Omental fat pad (tissue), 4 donors: ENCODE results near the gene NLE1. TPM values are rescaled to one million over a fixed set of nuclear protein-coding genes. Genes with fewer than 3 reads are reported as not detected.
"Not testable (repeated sequence)": the region's sequence is repeated elsewhere in the genome, so short reads cannot be mapped to it uniquely, and the experiment has no call there.

Experiments
- ATAC-seq: fragments of 150-250 bp; one replicate; pipeline ENCODE4 v1.9.1; 2016; ENCODE audit warnings: mild to moderate bottlenecking, moderate library complexity; ENCODE audit not compliant: low FRiP score
- DNase-seq: peaks from one replicate; pipeline ENCODE4 v3.0.0-alpha.2; 2019; ENCODE audit warnings: low spot score
- CTCF ChIP-seq, 3 donors: fragments of 450-650 bp; IDR thresholded peaks; one replicate each; pipeline ENCODE4 v1.5.1; 2016 to 2017; ENCODE audit warnings: antibody characterized with exemption in 3 of 3, mild to moderate bottlenecking in 3 of 3, moderate library complexity in 2 of 3
- total RNA-seq, 4 donors: library from RNA; depleted of rRNA; stranded (reverse); fragments of >200 nt; gene quantifications; one replicate each; pipeline ENCODE4 v1.1.0, GENCODE V29; 2016

Gene NLE1
- total RNA-seq, 4 donors from 2014 or later = 12.1 to 31.3 (median 14.6) TPM

- no peak for TF ChIP-seq CTCF (IDR thresholded peaks at IDR 0.05)
- no peak for ATAC-seq
- DNase-seq = no peak
Observed at GRCh38 chr17:35094902-35095301, 47.2 kb downstream of the NLE1 start.

DNA sequence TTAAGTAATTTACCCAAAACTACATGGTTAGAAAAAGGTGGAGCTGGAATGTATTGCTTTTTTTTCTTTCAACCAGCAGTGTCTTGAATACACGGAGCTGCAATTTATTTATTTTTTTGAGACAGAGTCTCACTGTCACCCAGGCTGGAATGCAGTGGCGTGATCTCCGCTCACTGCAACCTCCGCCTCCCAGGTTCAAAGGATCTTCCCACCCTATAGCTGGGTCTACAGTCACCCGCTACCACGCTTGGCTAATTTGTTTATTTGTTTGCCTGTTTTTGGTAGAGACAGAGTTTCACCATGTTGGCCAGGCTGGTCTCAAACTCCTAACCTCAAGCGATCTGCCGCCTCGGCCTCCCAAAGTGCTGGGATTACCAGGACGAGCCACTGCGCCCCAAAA is 51.4 kb downstream of the NLE1 start:
- not testable (repeated sequence) for DNase-seq, ATAC-seq

DNA sequence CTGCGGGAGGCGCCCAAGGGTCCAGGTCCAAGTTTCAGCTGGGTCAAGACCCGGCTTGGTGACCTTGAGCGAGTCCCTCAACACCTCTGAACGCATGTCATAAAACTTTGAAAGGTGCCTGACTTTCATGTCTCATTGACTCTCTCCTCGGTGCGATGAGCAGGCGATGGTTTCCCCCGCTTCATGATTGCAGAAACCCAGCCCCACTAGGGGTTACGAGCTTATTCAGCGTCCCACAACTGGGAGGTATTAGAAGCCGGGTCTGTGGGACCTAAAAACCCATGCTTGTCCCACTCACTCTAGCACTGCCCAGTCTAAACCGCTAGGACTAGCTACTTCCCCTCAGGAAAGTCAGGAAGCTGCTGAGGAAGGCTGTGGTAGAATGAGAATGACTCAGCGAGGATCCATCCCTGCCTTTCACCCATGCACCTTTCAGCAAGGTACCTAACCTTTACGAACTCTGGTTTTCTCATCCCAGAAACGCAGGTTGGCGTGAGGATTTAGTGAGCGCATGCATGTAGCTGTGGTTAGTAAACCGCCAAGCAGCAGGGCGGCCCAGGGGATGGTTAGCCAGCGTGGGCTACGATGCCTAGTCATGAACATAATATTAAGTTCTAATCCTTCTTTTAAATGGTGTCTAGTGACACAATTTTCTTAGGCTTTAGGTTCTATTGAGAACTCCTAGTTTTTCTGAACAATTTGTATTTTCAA is 52.4 kb downstream of the NLE1 start:
- no peak for TF ChIP-seq CTCF (IDR thresholded peaks at IDR 0.05)
- ATAC-seq (peak; percentile 56), DNase-seq (no peak)

DNA sequence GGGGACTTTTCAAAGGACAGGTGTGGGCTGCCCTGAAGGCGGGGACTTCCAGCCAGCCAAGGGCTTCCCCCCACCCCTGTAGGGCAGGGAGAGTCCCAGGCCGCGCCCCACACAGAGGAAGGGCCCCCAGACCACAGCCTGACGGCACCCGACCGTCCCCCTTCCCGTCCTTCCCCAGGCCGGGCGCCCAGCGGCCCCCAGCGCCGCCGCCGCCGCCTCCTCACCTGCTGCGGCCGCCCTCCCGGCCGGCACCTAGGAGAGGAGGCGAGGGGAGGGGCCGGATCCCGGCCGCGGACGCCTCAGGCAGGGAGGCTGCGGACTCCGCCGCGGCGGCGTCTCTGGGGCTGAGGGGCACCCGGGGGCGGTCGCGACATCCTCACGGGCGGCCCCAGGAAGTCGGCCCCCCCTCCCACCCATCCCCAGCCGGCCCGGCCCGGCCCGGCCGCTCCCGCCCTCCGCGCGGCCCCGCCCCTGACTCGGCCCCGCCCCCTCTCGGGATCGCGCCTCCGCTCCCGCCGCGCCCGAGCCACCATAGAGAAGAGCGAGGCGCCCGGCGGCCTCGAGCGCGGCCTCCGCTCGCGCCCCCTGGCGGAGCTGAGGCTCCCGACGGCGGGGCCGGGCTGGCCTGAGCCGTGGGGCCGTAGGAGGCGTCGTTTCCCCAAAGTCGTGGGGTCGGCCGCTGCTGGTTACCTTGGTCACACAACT is 53.1 kb downstream of the NLE1 start:
- ATAC-seq (peak; percentile 96), DNase-seq (peak; percentile 65)
- TF ChIP-seq CTCF (IDR thresholded peaks at IDR 0.05) = peak in 2 of 3 donors; percentile 39 to 79

DNA sequence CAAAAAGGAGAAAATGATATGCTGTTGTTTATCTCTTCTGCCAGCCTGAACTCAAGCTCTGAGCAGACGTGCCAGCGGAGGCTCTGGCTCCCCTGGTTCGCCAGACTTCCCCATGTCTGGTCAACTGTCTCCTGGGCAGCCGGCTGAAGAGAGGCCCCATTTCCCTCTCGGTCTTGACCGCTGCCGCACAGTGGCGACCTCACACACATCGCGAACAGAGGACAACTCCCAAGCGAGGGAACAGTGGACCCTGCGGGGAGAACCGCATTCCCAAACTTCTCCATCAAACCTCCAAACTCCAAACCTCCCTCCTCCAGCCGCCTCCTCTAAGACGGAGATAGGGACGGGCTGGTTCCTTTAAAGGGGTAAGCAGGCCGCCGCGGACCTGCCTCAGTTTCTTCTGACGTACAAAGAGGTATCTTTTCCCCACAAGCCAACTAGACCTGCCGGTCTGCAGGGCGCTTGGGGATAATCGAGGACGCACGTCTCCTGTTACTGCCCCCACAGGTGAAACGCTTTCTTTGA is 53.7 kb downstream of the NLE1 start:
- peak; percentile 32 for ATAC-seq
- DNase-seq = no peak
- TF ChIP-seq CTCF (IDR thresholded peaks at IDR 0.05) = no peak

DNA sequence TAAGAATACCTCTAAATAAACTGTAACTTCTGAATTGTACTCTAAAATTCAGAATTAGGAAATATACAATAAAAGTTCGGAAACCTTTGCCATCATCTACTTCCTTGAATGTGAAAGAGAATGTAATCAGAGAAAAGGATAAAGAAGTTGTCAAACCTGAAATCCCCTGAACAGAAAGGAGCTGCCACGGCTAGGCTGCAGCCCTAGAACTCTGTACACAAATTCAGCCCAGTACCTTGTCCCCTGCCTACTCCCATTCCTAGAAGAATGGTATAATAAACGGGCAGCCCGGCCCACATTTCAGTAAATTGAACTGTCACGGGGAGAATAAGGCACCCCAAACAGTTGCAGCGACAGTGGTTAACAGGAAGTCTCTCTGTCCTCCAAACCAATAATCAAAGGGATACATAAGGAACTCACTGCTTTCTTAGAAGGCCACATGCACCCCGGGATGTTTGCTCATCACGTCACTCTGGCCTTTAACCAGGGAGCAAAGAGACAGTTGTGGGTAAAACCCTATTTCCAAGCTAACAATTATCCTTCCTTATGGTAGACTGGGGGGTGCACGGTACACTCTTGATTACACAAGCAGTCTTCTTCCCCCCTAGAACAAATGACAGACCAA is 54.3 kb downstream of the NLE1 start:
- DNase-seq (no peak), ATAC-seq (no peak)
- no peak for TF ChIP-seq CTCF (IDR thresholded peaks at IDR 0.05)

GRCh38 chr17:35086931-35087573 is 55.1 kb downstream of the NLE1 start:
- DNase-seq (no peak), ATAC-seq (no peak)
- TF ChIP-seq CTCF (IDR thresholded peaks at IDR 0.05) = no peak
